ENCODE data around the gene USHBP1.

GRCh38 chr19:17286752-17287151 is 22.2 kb upstream of the USHBP1 start:
- TF ChIP-seq, protein P1, sequence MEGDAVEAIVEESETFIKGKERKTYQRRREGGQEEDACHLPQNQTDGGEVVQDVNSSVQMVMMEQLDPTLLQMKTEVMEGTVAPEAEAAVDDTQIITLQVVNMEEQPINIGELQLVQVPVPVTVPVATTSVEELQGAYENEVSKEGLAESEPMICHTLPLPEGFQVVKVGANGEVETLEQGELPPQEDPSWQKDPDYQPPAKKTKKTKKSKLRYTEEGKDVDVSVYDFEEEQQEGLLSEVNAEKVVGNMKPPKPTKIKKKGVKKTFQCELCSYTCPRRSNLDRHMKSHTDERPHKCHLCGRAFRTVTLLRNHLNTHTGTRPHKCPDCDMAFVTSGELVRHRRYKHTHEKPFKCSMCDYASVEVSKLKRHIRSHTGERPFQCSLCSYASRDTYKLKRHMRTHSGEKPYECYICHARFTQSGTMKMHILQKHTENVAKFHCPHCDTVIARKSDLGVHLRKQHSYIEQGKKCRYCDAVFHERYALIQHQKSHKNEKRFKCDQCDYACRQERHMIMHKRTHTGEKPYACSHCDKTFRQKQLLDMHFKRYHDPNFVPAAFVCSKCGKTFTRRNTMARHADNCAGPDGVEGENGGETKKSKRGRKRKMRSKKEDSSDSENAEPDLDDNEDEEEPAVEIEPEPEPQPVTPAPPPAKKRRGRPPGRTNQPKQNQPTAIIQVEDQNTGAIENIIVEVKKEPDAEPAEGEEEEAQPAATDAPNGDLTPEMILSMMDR (IDR thresholded peaks at IDR 0.05), result no peak
- TF ChIP-seq POLR2AphosphoS5 (IDR thresholded peaks at IDR 0.05; ENCODE audit: low read depth, low read length), result no peak
- TF ChIP-seq SIN3A (IDR thresholded peaks at IDR 0.05; ENCODE audit: borderline replicate concordance, insufficient read depth, low read depth, low read length), result no peak
- no peak for TF ChIP-seq REST (IDR thresholded peaks at IDR 0.05; ENCODE audit: insufficient read depth in 1 of 2, low read depth in 2 of 2, low read length in 1 of 2)
- TF ChIP-seq TCF7L2 (IDR thresholded peaks at IDR 0.05; ENCODE audit: low read depth, low read length), result no peak
